Lower leg skin (tissue), 4 donors: Measurements from ENCODE around the gene AIDA. TPM values are rescaled to one million over a fixed set of nuclear protein-coding genes. Genes with fewer than 3 reads are reported as not detected.
"Not testable (repeated sequence)": the region's sequence is repeated elsewhere in the genome, so short reads cannot be mapped to it uniquely, and the experiment has no call there.

Source experiments
- DNase-seq, 2 donors: peaks; one replicate each; pipeline ENCODE4 v3.0.0-alpha.2; 2019; ENCODE audit warnings: low spot score in 2 of 2
- H3K4me3 ChIP-seq: fragments of 200-600 bp; sonication (generic); 2 replicates; pipeline ENCODE4 v1.5.1; 2017; ENCODE audit warnings: mild to moderate bottlenecking, low read depth; ENCODE audit not compliant: poor library complexity, severe bottlenecking
- CTCF ChIP-seq, 3 donors: fragments of 450-650 bp; IDR thresholded peaks; one replicate each; pipeline ENCODE4 v1.5.1; 2016; ENCODE audit warnings: antibody characterized with exemption in 3 of 3, mild to moderate bottlenecking in 3 of 3, moderate library complexity in 2 of 3
- POLR2A ChIP-seq, 2 donors: fragments of 450-650 bp; IDR thresholded peaks; one replicate each; pipeline ENCODE4 v1.6.1; 2016 to 2017; ENCODE audit warnings: antibody characterized with exemption in 2 of 2, mild to moderate bottlenecking in 1 of 2, moderate library complexity in 1 of 2
- whole genome bisulfite sequencing, 2 donors: methylation state at CpG; one replicate each; pipeline ENCODE4 v1.1.5; 2018; 5-methylcytosine and 5-hydroxymethylcytosine counted together
- intact Hi-C: fragments of 100-400 bp; cut with DNase I; formaldehyde crosslinking; loops from one replicate; pipeline ENCODE4 v1.15.0; 2023; ENCODE audit warnings: low total_unique reads
- total RNA-seq, 4 donors: library from RNA; depleted of rRNA; stranded (reverse); fragments of >200 nt; gene quantifications; one replicate each; pipeline ENCODE4 v1.1.0, GENCODE V29; 2016

The AIDA gene
- total RNA-seq, 4 donors from 2014 or later, result 27.2 to 38.1 (median 30.2) TPM

DNA sequence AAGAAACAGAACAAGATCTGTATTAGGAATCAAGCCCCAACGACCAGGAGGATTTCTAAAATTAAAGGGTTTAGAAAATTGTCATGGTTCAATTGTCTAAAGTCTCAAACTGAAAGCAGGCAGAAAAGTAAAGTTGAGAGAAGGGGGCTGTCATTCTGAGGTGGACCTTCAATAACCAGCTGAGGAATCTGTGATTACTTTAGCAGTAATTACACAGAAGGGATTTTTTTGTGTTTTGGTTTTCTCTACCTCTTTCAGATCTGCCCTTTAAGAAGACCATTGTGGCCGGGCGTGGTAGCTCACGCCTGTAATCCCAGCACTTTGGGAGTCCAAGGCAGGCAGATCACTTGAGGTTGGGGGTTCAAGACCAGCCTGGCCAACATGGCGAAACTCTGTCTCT, 17.4 kb downstream of the AIDA start:
- TF ChIP-seq POLR2A (IDR thresholded peaks at IDR 0.05) (no peak), CTCF (IDR thresholded peaks at IDR 0.05) (no peak)
- no peak overlapping the region for H3K4me3 ChIP-seq
- intact Hi-C loops, result no loop called here
- WGBS, 2 donors, result 85 to 86% methylated on average over 5 of the region's 5 CpGs
- no peak for DNase-seq

DNA sequence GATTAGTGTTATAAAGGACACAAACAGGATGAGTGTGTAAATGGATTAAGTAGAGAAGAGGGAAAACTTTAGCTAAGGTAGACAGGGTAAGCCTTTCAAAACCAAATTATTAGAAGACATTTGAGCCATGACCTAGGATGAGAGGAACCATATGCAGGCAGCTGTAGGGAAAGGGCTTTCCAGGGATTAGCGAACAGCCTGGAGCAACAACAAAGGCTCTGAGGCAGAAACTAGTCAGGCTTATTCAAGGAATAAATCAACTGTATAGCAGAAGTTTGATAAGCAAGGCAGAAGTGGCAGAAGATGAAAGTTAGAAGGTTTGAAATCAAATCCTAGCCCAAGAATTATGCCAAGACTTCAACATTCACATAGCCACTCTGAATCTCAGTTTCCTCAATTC, 21.3 kb downstream of the AIDA start:
- DNase-seq, result no peak
- intact Hi-C loops, result no loop called here
- WGBS, 2 donors, result 96 to 100% methylated on average over 1 of the region's 1 CpG
- no peak overlapping the region for H3K4me3 ChIP-seq
- TF ChIP-seq CTCF (IDR thresholded peaks at IDR 0.05), result no peak
- TF ChIP-seq POLR2A (IDR thresholded peaks at IDR 0.05), result no peak

DNA sequence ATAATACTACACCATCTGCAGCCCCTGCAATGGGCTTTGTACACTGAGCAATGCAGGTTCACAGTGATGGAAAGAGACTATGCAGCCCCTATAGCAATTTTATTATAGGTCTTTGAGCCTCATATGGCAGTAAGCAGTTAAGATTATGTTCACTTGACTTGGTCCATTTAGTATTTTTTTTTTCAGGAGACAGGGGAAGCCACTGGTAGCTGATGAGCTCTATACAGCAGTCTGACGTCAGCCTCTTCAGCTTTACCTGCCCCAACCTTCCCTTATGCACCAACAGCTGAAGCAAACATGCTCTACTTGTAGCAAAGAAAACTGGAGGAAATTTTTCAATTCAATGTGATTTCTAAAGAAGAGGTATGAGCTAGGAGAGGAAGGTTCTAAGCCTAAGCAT, 32.2 kb downstream of the AIDA start:
- no peak for DNase-seq
- intact Hi-C loops, result no loop called here
- no peak overlapping the region for H3K4me3 ChIP-seq
- 88 to 94% methylated on average over 1 of the region's 1 CpG for WGBS, 2 donors
- TF ChIP-seq POLR2A (IDR thresholded peaks at IDR 0.05) (no peak), CTCF (IDR thresholded peaks at IDR 0.05) (no peak)

GRCh38 chr1:222670110-222670509, 42.2 kb downstream of the AIDA start:
- intact Hi-C loops, result no loop called here
- no peak overlapping the region for H3K4me3 ChIP-seq
- TF ChIP-seq CTCF (IDR thresholded peaks at IDR 0.05), result no peak
- TF ChIP-seq POLR2A (IDR thresholded peaks at IDR 0.05), result no peak
- 90 to 93% methylated on average over 1 of the region's 1 CpG for WGBS, 2 donors
- DNase-seq, result no peak

- DNase-seq, H3K4me3 ChIP-seq, intact Hi-C loops: not testable (repeated sequence)
- WGBS, 2 donors, result 89 to 100% methylated on average over 1 of the region's 2 CpGs
Measured at GRCh38 chr1:222669107-222669506, 43.2 kb downstream of the AIDA start.

- 67 to 74% methylated on average over 2 of the region's 4 CpGs for WGBS, 2 donors
- DNase-seq, intact Hi-C loops, H3K4me3 ChIP-seq: not testable (repeated sequence)
Measured at GRCh38 chr1:222668184-222668583, 44.1 kb downstream of the AIDA start.

GRCh38 chr1:222665964-222666363, 46.3 kb downstream of the AIDA start:
- no peak for DNase-seq
- intact Hi-C loops, result no loop called here
- WGBS, 2 donors, result 88 to 90% methylated on average over 7 of the region's 7 CpGs
- no peak for TF ChIP-seq POLR2A (IDR thresholded peaks at IDR 0.05)
- no peak for TF ChIP-seq CTCF (IDR thresholded peaks at IDR 0.05)
- no peak overlapping the region for H3K4me3 ChIP-seq
